Iris pigment epithelial cell (primary cell): Measurements from ENCODE around the gene SEPTIN6.

Experiments
- DNase-seq: peaks from one replicate; pipeline ENCODE4 v3.0.0-alpha.2; 2011; ENCODE audit warnings: low read depth

Gene SEPTIN6

DNA sequence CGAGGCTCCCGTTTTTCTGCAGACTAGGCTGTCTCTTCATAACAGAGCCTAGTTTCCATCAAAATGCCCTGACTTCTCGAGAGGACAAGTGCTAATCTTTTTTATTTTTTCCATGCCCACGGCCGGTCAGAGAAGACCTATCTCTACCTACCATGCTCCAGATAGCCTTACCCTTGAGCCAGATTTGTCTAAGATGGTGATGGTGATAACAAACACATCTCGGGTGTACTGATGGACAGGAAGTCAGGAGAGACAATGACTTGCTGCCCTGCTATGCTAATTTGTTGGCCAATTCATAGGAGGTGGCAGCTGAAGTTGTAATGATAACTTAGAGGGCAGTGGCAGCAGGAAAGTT, 44.6 kb downstream of the SEPTIN6 start:
- DNase-seq, result no peak

DNA sequence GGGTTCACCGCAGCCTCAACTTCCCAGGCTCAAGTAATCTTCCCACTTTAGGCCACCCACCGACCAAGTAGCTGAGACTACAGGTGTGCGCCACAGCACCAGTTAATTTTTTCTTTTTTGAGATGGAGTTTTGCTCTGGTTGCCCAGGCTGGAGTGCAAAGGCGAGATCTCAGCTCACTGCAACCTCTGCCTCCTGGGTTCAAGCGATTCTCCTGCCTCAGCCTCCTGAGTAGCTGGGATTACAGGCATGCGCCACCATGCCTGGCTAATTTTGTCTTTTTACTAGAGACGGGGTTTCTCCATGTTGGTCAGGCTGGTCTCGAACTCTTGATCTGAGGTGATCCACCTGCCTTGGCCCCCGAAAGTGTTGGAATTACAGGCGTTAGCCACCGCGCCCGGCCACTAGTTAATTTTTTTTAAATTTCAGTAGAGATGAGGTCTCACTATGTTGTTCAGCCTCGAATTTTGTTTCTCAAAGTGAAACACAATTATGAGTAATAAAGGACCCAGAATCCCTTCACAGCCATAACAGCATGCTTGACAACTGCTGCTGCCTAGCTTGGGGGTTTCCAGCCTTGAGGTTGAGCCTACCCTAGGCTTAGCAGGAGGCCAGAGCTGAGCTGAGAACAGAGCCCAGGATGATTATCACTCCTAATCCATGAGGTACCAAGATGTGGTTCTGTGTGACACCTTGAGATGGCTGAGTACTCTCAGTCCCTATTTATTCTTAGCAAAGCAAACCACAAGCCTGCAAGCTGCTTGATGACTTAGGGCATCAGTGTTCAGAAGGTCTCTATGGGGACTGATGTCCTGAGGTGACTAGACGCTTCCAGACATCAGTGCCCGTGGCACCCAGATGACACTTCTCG, 45.2 kb downstream of the SEPTIN6 start:
- no peak for DNase-seq

GRCh38 chrX:119647089-119647488, 45.9 kb downstream of the SEPTIN6 start:
- DNase-seq, result no peak

- DNase-seq, result no peak
These were observed 46.5 kb downstream of the SEPTIN6 start for GRCh38 chrX:119646515-119646914.

- no peak for DNase-seq
These were observed 49.3 kb downstream of the SEPTIN6 start for GRCh38 chrX:119643696-119644095.
